IPS DF 6.9 (cell line): ENCODE data around the gene CLMN.

ENCODE experiments used
- DNase-seq: peaks from one replicate; pipeline ENCODE4 v3.0.0-alpha.2; 2013; ENCODE audit warnings: low read depth, low spot score
- H3K27ac ChIP-seq: one replicate; pipeline ENCODE4 v1.5.1; 2013; ENCODE audit warnings: low read length, control low read depth
- H3K27me3 ChIP-seq: 2 replicates; pipeline ENCODE4 v1.6.1; 2013; ENCODE audit warnings: mild to moderate bottlenecking, low read length; ENCODE audit not compliant: control insufficient read depth, insufficient read depth
- H3K36me3 ChIP-seq: 2 replicates; pipeline ENCODE4 v1.6.1; 2013; ENCODE audit warnings: low read length; ENCODE audit not compliant: control insufficient read depth, insufficient read depth
- H3K4me1 ChIP-seq: 2 replicates; pipeline ENCODE4 v1.6.1; 2013; ENCODE audit warnings: low read length; ENCODE audit not compliant: control insufficient read depth, insufficient read depth
- H3K4me3 ChIP-seq: 2 replicates; pipeline ENCODE4 v1.5.1; 2013; ENCODE audit warnings: mild to moderate bottlenecking, low read length
- H3K9me3 ChIP-seq: 2 replicates; pipeline ENCODE4 v1.6.1; 2013; ENCODE audit warnings: low read length, inconsistent platforms; ENCODE audit not compliant: control insufficient read depth, insufficient read depth
- WGBS: extraction: QIAGEN DNeasy Blood & Tissue Kit; methylation state at CpG from one replicate; pipeline ENCODE4 v1.1.7; 2013; ENCODE audit warnings: mixed read lengths, missing lambda C conversion rate; ENCODE audit not compliant: insufficient read length, insufficient coverage; 5-methylcytosine and 5-hydroxymethylcytosine counted together

CLMN gene

GRCh38 chr14:95150910-95151309, 168.8 kb downstream of the CLMN start:
- WGBS = no CpG with 5 or more reads among the region's 2 CpGs

GRCh38 chr14:95149441-95149840, 170.3 kb downstream of the CLMN start:
- Histone ChIP-seq H3K4me1 (no peaks in the 10 kb centered on the region), H3K27ac (no peak overlapping the region), H3K9me3 (no peaks in the 10 kb centered on the region), H3K4me3 (no peak overlapping the region), H3K27me3 (no peaks in the 10 kb centered on the region), H3K36me3 (no peaks in the 10 kb centered on the region)
- no peak for DNase-seq
- WGBS = 100% methylated on average over 1 of the region's 3 CpGs

More at GRCh38 chr14:95150910-95151309, 168.8 kb downstream of the CLMN start:
- Histone ChIP-seq H3K27ac (no peak overlapping the region), H3K27me3 (no peaks in the 10 kb centered on the region), H3K4me1 (no peaks in the 10 kb centered on the region), H3K4me3 (no peak overlapping the region), H3K9me3 (no peaks in the 10 kb centered on the region), H3K36me3 (no peaks in the 10 kb centered on the region)
- no peak for DNase-seq

- DNase-seq = no peak
- no peak overlapping the region for H3K4me3 ChIP-seq
- H3K36me3 ChIP-seq = no peaks in the 10 kb centered on the region
- H3K27ac ChIP-seq = no peak overlapping the region
- no peaks in the 10 kb centered on the region for H3K4me1 ChIP-seq
- WGBS = no CpG with 5 or more reads among the region's 7 CpGs
- H3K27me3 ChIP-seq = no peaks in the 10 kb centered on the region
- H3K9me3 ChIP-seq = no peaks in the 10 kb centered on the region
These were observed 172.1 kb downstream of the CLMN start for GRCh38 chr14:95147597-95147996.

- Histone ChIP-seq H3K9me3 (no peaks in the 10 kb centered on the region), H3K27ac (no peak overlapping the region), H3K4me1 (no peaks in the 10 kb centered on the region), H3K27me3 (no peaks in the 10 kb centered on the region), H3K4me3 (no peak overlapping the region), H3K36me3 (no peaks in the 10 kb centered on the region)
- WGBS = no CpG with 5 or more reads among the region's 10 CpGs
- DNase-seq = no peak
These were observed 173.5 kb downstream of the CLMN start for GRCh38 chr14:95146079-95146771.

- Histone ChIP-seq H3K9me3 (no peaks in the 10 kb centered on the region), H3K4me3 (no peak overlapping the region), H3K27ac (no peak overlapping the region), H3K4me1 (no peaks in the 10 kb centered on the region), H3K36me3 (no peaks in the 10 kb centered on the region), H3K27me3 (no peaks in the 10 kb centered on the region)
- WGBS = 100% methylated on average over 1 of the region's 2 CpGs
- no peak for DNase-seq
These were observed 174.9 kb downstream of the CLMN start for GRCh38 chr14:95144849-95145248.

GRCh38 chr14:95143808-95144620, 175.7 kb downstream of the CLMN start:
- no peak for DNase-seq
- no peak overlapping the region for H3K4me3 ChIP-seq
- no peaks in the 10 kb centered on the region for H3K27me3 ChIP-seq
- H3K9me3 ChIP-seq = no peaks in the 10 kb centered on the region
- no peaks in the 10 kb centered on the region for H3K36me3 ChIP-seq
- WGBS = no CpG with 5 or more reads among the region's 4 CpGs
- no peaks in the 10 kb centered on the region for H3K4me1 ChIP-seq
- H3K27ac ChIP-seq = no peak overlapping the region

- Histone ChIP-seq H3K27me3 (no peaks in the 10 kb centered on the region), H3K4me3 (no peak overlapping the region), H3K27ac (no peak overlapping the region), H3K9me3 (no peaks in the 10 kb centered on the region), H3K4me1 (no peaks in the 10 kb centered on the region), H3K36me3 (no peaks in the 10 kb centered on the region)
- WGBS = no CpG with 5 or more reads among the region's 2 CpGs
- DNase-seq = no peak
These were observed 177.5 kb downstream of the CLMN start for GRCh38 chr14:95142208-95142607.

- H3K4me1 ChIP-seq = no peaks in the 10 kb centered on the region
- no peaks in the 10 kb centered on the region for H3K27me3 ChIP-seq
- no peaks in the 10 kb centered on the region for H3K36me3 ChIP-seq
- H3K4me3 ChIP-seq = no peak overlapping the region
- WGBS = no CpG with 5 or more reads among the region's 1 CpG
- H3K27ac ChIP-seq = no peak overlapping the region
- no peaks in the 10 kb centered on the region for H3K9me3 ChIP-seq
- DNase-seq = no peak
These were observed 178.0 kb downstream of the CLMN start for GRCh38 chr14:95141684-95142083.

GRCh38 chr14:95140060-95140858, 179.4 kb downstream of the CLMN start:
- WGBS = no CpG with 5 or more reads among the region's 5 CpGs
- no peak for DNase-seq
- no peaks in the 10 kb centered on the region for H3K27me3 ChIP-seq
- no peak overlapping the region for H3K27ac ChIP-seq
- H3K9me3 ChIP-seq = no peaks in the 10 kb centered on the region
- no peaks in the 10 kb centered on the region for H3K36me3 ChIP-seq
- no peak overlapping the region for H3K4me3 ChIP-seq
- no peaks in the 10 kb centered on the region for H3K4me1 ChIP-seq

GRCh38 chr14:95138876-95139275, 180.8 kb downstream of the CLMN start:
- H3K4me1 ChIP-seq = no peaks in the 10 kb centered on the region
- no CpG with 5 or more reads among the region's 1 CpG for WGBS
- DNase-seq = no peak

More at GRCh38 chr14:95138876-95139275, 180.8 kb downstream of the CLMN start:
- H3K27me3 ChIP-seq = no peaks in the 10 kb centered on the region
- no peak overlapping the region for H3K4me3 ChIP-seq
- no peaks in the 10 kb centered on the region for H3K36me3 ChIP-seq
- no peaks in the 10 kb centered on the region for H3K9me3 ChIP-seq
- no peak overlapping the region for H3K27ac ChIP-seq
